Hematopoietic multipotent progenitor cell treated with erythropoietin and hydrocortisone succinate and interleukin-3 and kit ligand, for 4 days (in vitro differentiated cells): ENCODE results near the gene ADD3.
"Not testable (repeated sequence)": the region's sequence is repeated elsewhere in the genome, so short reads cannot be mapped to it uniquely, and the experiment has no call there.

Source experiments
- DNase-seq: peaks from one replicate; pipeline ENCODE4 v3.0.0-alpha.2; 2015

The ADD3 gene

DNA sequence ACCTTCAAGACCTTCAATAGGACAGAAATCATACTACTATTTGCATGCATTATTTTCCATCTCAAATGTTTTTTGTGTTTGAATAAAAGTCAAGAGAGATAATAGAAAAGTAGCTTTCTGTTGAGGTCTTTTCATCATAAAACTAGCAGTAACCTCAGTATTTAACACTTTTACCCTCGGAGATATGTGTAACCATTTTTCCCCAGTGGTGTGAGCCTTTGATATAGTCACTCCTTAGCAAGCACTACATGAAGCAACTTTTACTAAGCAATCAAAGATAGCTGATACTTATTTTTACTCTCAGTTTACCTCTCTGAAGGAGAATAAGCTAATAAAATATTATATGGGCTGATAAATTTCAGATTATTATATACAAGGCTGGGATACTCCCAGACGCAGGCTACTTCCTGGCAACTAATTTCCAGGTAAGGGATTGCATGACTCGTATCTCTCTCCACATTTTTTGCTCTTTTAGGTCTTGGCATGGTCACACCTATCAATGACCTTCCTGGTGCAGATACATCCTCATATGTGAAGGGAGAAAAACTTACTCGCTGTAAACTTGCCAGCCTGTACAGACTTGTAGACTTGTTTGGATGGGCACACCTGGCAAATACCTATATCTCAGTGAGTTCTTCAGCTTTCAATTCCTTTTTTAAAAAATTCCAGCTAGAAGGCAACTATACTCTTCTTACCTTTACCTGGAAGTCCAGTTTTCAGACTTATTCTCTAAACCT, 108.2 kb downstream of the ADD3 start:
- no peak for DNase-seq

- DNase-seq, result no peak
Observed at GRCh38 chr10:110118891-110119621, 111.3 kb downstream of the ADD3 start.

DNA sequence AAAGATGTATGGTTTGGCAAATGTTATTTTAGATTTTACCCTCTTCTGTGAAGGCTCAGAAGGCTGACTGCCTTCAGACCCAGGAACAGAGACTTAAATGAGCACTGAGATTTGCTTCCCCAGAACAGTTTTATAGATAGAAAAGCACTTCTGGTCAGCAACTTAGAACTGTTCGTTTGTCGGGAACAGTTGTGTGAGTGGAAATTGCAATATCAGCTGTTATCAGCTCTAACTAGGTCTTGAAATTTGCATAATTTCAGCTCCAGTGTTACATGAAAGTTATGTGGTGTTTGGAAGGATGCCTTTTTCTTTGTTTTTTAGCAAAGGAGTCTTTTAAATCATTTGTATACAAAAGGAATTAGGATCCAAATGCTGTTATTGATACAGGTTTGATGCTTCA, 115.8 kb downstream of the ADD3 start:
- no peak for DNase-seq

- DNase-seq, result no peak
Observed at GRCh38 chr10:110129490-110129889, 121.7 kb downstream of the ADD3 start.

DNA sequence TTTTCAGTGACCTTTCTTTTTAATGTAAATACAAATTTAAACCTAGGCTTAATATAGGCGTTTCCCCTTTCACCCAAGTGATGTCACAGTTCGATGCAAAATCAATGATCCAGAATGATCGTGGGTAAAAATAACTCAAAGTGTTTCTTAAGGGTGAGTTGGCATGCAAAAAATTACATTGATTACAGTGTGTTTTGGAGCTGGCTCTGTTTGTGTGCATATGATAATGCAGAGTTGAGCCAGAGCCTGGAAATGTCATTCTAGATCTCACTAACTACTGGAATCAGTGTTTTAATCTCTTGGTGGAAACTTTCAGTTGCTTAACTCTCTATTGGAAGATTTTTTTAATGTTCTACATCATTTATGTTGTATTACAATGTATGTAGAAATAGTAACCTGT, 127.1 kb downstream of the ADD3 start:
- no peak for DNase-seq

DNA sequence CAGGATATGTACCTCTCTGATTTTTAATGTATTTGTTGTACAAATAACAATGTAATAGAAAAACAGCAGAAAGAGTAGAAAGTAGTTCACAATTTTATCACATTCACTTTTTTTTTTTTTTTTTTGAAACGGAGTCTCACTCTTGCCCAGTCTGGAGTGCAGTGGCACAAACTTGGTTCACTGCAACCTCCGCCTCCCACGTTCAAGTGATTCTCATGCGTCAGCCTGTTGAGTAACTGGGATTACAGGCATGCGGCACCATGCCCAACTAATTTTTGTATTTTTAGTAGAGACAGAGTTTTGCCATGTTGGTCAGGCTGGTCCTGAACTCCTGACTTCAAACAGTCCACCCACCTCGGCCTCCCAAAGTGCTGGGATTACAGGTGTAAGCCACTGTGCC, 128.1 kb downstream of the ADD3 start:
- not testable (repeated sequence) for DNase-seq

- peak; percentile 93 for DNase-seq
Observed at GRCh38 chr10:110137142-110137545, 129.4 kb downstream of the ADD3 start.

DNA sequence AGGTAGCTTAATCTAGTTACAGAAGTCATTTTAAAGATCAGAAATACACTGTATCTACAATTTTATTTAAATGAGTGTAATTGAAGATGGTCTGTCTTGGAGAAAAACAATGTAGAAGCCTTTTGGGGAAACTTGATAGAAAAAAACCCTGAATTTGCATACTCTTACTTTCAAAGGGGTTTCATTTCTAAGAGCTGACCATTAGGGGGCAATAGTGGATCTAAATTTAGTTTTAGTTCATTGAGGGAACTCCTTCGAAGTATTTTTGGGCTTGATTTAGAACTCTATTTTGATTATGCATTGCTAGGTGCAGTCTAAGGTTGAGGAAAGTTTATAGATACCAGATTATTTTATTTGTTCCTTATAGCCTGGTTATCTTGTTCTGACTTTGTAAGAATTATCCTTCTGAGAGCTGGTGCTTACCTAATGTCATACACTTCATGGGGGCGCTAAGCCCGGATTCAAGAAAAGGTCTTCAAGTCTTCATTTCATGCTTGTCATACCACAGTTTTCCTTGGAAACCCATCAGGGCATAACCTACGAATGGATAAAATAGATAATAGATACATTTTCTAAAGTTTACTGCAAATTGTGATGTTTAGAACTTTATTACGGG, 130.5 kb downstream of the ADD3 start:
- DNase-seq, result peak; percentile 92

DNA sequence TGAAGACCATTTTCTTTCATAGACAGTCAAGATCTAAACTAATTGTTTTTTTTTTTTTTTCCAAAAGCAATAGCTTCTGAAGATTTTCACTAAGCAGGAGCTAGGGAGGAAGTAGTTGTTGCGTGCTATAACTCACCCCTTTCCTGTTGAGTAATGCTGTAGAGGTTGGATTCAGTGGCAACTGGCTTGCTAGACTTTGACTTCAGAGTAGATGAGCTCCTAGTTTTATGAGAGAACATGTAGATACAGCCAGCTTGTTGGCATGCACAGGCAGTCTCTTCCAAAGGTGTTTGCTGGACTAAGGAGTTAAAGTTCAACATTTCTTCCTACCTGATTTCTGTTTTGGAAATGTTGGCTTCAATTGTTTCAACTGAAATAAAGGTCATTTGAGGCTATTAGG, 133.4 kb downstream of the ADD3 start:
- DNase-seq, result peak; percentile 78

DNA sequence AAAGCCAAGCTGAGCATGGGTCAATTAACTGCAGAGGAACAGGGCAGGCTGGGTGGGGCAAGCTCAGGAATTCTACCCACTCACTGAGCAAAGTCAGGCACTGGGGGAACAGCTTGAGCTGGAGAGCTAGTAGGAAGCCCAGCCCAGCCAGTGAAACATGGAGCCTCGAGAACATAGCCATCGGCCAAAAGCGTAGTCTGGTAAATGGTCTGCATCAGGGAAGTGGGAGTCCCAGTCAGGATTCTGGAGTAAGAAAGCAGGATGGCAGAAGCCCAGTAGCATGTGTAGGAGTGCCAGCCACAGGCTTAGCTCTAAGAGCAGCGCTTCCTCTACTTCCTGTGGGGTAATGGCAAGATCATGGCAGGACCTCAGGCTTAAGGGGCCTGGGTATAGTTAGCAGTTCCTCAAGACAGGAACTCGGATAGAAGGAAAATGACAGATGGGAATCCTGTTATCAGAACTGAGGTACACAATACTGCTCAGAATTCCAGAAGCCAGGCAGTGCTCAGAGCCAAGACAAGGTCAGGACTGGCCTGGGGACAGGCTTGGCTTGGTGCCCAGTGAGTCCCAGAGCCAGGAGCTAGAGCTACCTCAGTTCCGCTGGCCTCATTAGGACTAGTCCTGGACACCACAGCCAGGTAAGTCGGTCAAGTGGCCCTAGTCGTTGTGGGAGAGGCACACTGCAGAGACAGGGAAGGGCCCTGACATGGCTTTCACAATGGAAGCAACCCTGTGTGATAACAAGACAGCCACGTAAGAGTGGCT, 134.3 kb downstream of the ADD3 start:
- peak; percentile 52 for DNase-seq

DNA sequence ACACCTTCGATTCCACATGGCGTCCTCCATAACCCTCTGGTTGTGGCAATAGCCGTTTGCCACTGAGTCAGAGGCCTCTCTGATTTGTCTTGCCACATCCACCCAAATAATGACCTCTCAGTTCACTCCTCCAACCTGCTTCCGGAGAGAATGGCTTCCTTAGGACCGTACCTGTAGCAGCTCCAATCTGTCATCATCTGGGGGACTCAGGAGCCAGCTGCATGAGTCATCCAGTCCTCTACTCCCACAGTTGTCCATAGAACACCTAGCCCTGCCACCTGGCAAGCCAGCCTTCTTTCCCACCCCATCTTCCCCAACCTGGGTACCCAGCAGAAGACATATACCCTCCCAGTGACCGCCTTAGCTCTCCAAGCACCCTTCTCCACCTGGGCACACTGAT, 135.2 kb downstream of the ADD3 start:
- no peak for DNase-seq

GRCh38 chr10:110144507-110144906, 136.7 kb downstream of the ADD3 start:
- DNase-seq, result no peak

DNA sequence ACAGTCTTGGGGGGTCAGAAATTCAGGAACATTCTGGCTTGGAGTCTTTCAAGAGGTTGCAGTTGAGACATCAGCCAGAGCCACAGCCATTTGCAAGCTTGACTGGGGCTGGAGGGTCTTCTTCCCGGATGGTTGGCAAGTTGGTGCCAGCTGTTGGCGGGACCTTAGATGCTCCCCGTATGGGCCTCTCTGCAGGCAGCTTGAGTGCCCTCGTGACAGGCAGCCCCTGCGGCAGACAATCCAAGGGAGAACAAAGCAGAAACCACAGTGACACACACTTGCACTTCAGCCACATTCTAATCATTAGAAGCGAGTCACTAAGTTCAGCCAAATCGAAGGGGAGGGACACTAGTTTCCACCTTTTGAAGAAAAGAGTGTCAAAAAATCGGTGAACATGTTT, 140.2 kb downstream of the ADD3 start:
- DNase-seq, result peak; percentile 76

DNA sequence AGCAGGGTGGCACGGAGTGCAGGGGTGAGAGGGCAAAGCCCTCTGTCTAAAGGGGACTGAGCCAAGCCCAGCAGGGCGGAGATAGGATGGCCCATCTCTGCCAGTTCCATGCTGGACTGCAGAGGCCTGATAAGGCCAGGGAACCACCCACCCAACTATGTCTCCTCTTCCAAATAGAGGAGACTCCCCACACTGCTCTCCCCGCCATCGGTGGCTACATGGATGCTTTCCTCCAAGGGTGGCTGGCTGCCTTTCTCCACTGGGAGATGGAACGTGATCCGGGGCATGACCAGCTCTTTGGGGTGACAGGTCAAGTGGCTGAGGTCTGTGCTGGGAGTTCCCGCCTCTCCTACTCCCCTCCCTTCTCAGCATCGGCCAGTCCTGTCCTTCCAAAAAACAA, 141.5 kb downstream of the ADD3 start:
- DNase-seq, result peak; percentile 83

DNA sequence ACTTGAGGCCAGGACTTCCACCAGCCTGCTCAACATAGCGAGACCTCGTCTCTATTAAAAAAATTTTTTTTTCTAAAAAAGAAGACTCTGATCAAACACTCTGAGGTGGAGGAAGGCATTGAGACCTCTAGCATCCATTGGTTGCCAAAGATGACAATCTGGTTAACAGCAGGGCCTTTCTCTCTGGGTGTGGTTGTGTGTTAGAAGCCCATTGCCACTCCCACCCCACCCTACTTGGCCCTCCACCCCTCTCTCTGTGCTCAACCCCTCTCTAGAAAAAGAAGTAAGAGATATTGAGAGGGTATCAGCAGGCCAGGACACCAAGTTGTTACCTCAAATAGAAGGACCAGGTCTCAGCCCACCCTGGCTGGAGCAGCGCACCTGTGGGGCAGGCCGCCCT, 142.3 kb downstream of the ADD3 start:
- DNase-seq, result peak; percentile 80

- no peak for DNase-seq
Observed at GRCh38 chr10:110150981-110151380, 143.2 kb downstream of the ADD3 start.

DNA sequence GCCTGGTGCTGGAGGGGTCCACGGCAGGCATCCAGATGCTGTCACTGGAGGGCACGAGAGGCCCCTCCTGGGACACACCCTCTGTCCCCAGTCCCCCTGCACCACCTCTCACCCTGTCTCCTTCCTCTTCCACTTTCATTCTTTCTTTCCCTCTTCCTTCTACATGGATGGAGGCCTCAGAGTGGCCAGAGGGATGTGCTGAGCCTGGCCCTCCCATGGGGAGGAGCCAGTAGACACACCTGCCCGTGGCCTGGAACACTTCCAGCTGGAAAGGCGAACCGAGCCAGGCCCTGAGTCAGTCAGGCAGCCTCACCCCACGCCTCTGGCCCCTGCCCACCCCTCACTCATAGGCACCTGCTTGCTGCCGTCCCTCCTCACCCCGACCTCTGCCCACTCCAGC, 143.7 kb downstream of the ADD3 start:
- DNase-seq, result no peak

GRCh38 chr10:110151971-110152370, 144.2 kb downstream of the ADD3 start:
- no peak for DNase-seq

- no peak for DNase-seq
Observed at GRCh38 chr10:110153396-110153795, 145.6 kb downstream of the ADD3 start.

DNA sequence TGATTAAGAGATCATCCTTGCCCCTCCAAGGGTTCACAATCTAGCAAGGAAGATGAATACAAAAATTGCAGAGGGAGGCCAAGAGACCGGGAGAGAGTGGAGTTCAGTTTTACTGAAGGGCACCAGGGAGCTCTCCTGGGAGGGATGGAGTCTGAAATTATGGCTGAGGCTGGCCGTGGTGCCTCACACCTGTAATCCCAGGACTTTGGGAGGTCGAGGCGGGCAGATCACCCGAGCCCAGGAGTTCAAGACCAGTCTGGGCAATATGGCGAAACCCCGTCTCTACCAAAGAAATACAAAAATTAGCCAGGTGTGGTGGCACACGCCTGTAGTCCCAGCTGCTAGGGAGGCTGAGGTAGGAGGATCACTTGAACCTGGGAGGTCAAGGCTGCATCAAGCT, 148.3 kb downstream of the ADD3 start:
- no peak for DNase-seq

DNA sequence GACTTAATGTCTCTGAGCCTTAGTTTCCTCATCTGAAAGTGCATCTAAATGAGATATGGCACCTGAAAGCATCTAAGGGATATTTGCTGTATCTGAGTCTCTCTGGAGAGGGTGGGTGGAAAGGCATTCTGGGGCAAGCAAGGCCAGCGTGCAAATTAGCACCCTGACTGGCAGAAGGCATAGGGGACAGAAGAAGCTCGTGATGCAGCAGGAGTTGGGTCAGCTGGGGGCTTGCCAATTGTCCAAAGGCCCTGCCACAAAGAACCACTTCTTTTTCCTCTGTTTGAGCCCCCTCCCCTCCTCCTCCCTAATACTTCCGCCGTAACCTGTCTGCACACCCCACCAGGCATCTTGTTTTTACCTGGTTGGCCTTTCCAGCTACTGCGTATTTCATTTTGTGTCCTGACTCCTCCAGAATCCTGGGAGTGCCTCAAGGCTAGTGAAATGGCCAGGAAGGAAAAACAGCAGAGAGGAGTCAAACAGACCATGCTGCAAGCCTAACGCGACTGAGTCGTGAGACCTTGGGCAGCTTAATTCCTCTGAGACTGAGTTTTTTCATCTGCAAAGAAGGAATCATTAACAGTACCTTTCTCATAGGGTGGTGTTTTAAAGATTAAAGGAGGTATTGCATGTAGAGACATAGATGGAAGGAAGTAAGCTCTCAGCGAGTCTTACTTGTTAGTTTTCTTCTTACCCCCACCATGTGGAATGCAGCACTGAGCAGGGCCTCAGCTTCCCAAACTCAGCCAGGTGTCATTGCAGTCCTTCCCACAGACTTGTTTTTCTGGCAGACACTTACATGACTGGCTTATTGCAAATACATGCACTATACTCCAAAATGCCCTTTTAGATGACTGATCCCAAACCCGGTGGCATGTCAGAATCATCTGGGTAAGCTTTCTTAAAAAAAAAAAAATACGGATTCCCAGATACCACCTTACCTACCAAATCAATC, 150.5 kb downstream of the ADD3 start:
- no peak for DNase-seq

GRCh38 chr10:110160081-110160480, 152.3 kb downstream of the ADD3 start:
- DNase-seq, result no peak
